CD8-positive, alpha-beta memory T cell (primary cell): ENCODE measurements around the gene C1orf122. TPM values are rescaled to one million over a fixed set of nuclear protein-coding genes. Genes with fewer than 3 reads are reported as not detected.
"Not testable (repeated sequence)": the region's sequence is repeated elsewhere in the genome, so short reads cannot be mapped to it uniquely, and the experiment has no call there.

Experiments
- CTCF ChIA-PET: fragments of 350-600 bp; sonication (Branson Sonifier 250); formaldehyde crosslinking; loops from one replicate; lab custom pipeline; 2021; ENCODE audit warnings: antibody characterized with exemption; lab: Charles Lee
- POLR2A ChIA-PET: fragments of 350-600 bp; sonication (Branson Sonifier 250); formaldehyde crosslinking; loops from one replicate; lab custom pipeline; 2021; ENCODE audit warnings: antibody characterized with exemption; lab: Charles Lee
- DNase-seq, 5 donors: peaks; one replicate each; pipeline versions ENCODE4 v3.0.0 to v3.0.0-alpha.2; 2020 to 2022; ENCODE audit warnings: mixed read lengths in 1 of 5
- H3K27ac ChIP-seq: one replicate; pipeline ENCODE4 v1.7.0; 2013; ENCODE audit warnings: low read depth, mild to moderate bottlenecking, low read length, moderate library complexity
- H3K27me3 ChIP-seq: 2 replicates; pipeline ENCODE4 v1.7.0; 2013; ENCODE audit warnings: low read length, mild to moderate bottlenecking; ENCODE audit not compliant: insufficient read depth, poor library complexity, severe bottlenecking
- H3K36me3 ChIP-seq: 2 replicates; pipeline ENCODE4 v1.7.0; 2013; ENCODE audit warnings: mild to moderate bottlenecking, low read length, moderate library complexity; ENCODE audit not compliant: insufficient read depth
- H3K4me1 ChIP-seq: 2 replicates; pipeline ENCODE4 v1.7.0; 2013; ENCODE audit warnings: mild to moderate bottlenecking, low read length, moderate library complexity; ENCODE audit not compliant: insufficient read depth
- H3K4me3 ChIP-seq: 2 replicates; pipeline ENCODE4 v1.7.0; 2013; ENCODE audit warnings: mild to moderate bottlenecking, low read length
- H3K9me3 ChIP-seq: 2 replicates; pipeline ENCODE4 v1.7.0; 2013; ENCODE audit warnings: mild to moderate bottlenecking, low read length
- H3K27ac Mint-ChIP-seq, 8 donors: one replicate each; pipeline ENCODE4 v1.8.0; 2020 to 2021; ENCODE audit warnings: mixed read lengths in 8 of 8, mild to moderate bottlenecking in 6 of 8, inconsistent platforms in 3 of 8, moderate library complexity in 3 of 8
- H3K27me3 Mint-ChIP-seq, 2 donors: one replicate each; pipeline ENCODE4 v1.8.0; 2020 to 2021; ENCODE audit warnings: mixed read lengths in 2 of 2, mild to moderate bottlenecking in 1 of 2, moderate library complexity in 1 of 2
- H3K36me3 Mint-ChIP-seq, 3 donors: one replicate each; pipeline ENCODE4 v1.8.0; 2020 to 2021; ENCODE audit warnings: mixed read lengths in 3 of 3, inconsistent platforms in 1 of 3, mild to moderate bottlenecking in 1 of 3
- H3K4me1 Mint-ChIP-seq, 3 donors: one replicate each; pipeline ENCODE4 v1.8.0; 2020 to 2021; ENCODE audit warnings: mixed read lengths in 3 of 3, inconsistent platforms in 1 of 3, mild to moderate bottlenecking in 1 of 3
- H3K4me3 Mint-ChIP-seq, 7 donors: one replicate each; pipeline ENCODE4 v1.8.0; 2020 to 2021; ENCODE audit warnings: mixed read lengths in 7 of 7, mild to moderate bottlenecking in 6 of 7, moderate library complexity in 4 of 7, inconsistent platforms in 2 of 7
- H3K9me3 Mint-ChIP-seq, 5 donors: one replicate each; pipeline ENCODE4 v1.8.0; 2020 to 2022; ENCODE audit warnings: mixed read lengths in 5 of 5, mild to moderate bottlenecking in 3 of 5, moderate library complexity in 2 of 5, inconsistent platforms in 1 of 5
- polyA plus RNA-seq: library from polyadenylated mRNA; unstranded; fragments of 300-500 nt; fragmentation: Illumina TruSeq; gene quantifications from one replicate; pipeline ENCODE4 v1.2.3, GENCODE V29; 2021
- total RNA-seq, 2 experiments: library from RNA; stranded (reverse); gene quantifications; one replicate each; pipeline ENCODE4 v1.2.3, GENCODE V29; 2021

C1orf122 gene
- total and polyA plus RNA-seq, 3 experiments from 2014 or later, result 29.4 to 39.5 (median 37.7) TPM

- Mint-ChIP-seq H3K9me3 (peaks cover 0 to 2% (median 0%) of the 10 kb centered on the region in 5 donors), H3K27ac (no peak overlapping the region), H3K4me3 (peak overlapping the region in 6 of 7 donors; percentile 15 to 78 (median 50)), H3K4me1 (peaks cover 11 to 19% (median 16%) of the 10 kb centered on the region in 3 donors), H3K36me3 (peaks cover 0 to 4% (median 0%) of the 10 kb centered on the region in 3 donors), H3K27me3 (peaks cover 64 to 85% of the 10 kb centered on the region in 2 donors)
- Histone ChIP-seq H3K4me1 (no peaks in the 10 kb centered on the region), H3K27me3 (peaks cover 42% of the 10 kb centered on the region), H3K9me3 (no peaks in the 10 kb centered on the region), H3K36me3 (no peaks in the 10 kb centered on the region), H3K4me3 (no peak overlapping the region), H3K27ac (no peak overlapping the region)
- CTCF ChIA-PET, result no interaction called here
- POLR2A ChIA-PET, result no interaction called here
- DNase-seq, result no peak
Measured at GRCh38 chr1:37765916-37766664, 41.5 kb upstream of the C1orf122 start.

GRCh38 chr1:37767488-37767887, 40.1 kb upstream of the C1orf122 start:
- H3K27ac Mint-ChIP-seq, result no peak overlapping the region
- no peak for DNase-seq
- ChIA-PET POLR2A (no interaction called here), CTCF (no interaction called here)
- Histone ChIP-seq H3K36me3 (no peaks in the 10 kb centered on the region), H3K9me3 (no peaks in the 10 kb centered on the region), H3K27me3 (peaks cover 39% of the 10 kb centered on the region), H3K27ac (no peak overlapping the region), H3K4me3 (no peak overlapping the region), H3K4me1 (no peaks in the 10 kb centered on the region)
- no peak overlapping the region for H3K4me3 Mint-ChIP-seq
- H3K27me3 Mint-ChIP-seq, result peaks cover 62 to 78% of the 10 kb centered on the region in 2 donors
- peaks cover 0 to 2% (median 0%) of the 10 kb centered on the region in 5 donors for H3K9me3 Mint-ChIP-seq
- H3K4me1 Mint-ChIP-seq, result peaks cover 11 to 19% (median 16%) of the 10 kb centered on the region in 3 donors
- H3K36me3 Mint-ChIP-seq, result peaks cover 0 to 4% (median 0%) of the 10 kb centered on the region in 3 donors

- H3K27ac Mint-ChIP-seq, H3K36me3 Mint-ChIP-seq, POLR2A ChIA-PET, H3K4me3 ChIP-seq, H3K9me3 Mint-ChIP-seq, H3K9me3 ChIP-seq, H3K36me3 ChIP-seq, H3K4me1 Mint-ChIP-seq, H3K27ac ChIP-seq, H3K4me3 Mint-ChIP-seq, CTCF ChIA-PET, DNase-seq, H3K4me1 ChIP-seq, H3K27me3 ChIP-seq: not testable (repeated sequence)
- peaks cover 23 to 47% of the 10 kb centered on the region in 2 donors for H3K27me3 Mint-ChIP-seq
Measured at GRCh38 chr1:37771440-37771839, 36.1 kb upstream of the C1orf122 start.

GRCh38 chr1:37776946-37777516, 30.6 kb upstream of the C1orf122 start:
- Histone ChIP-seq H3K27ac (no peak overlapping the region), H3K36me3 (no peaks in the 10 kb centered on the region), H3K4me3 (no peak overlapping the region), H3K4me1 (no peaks in the 10 kb centered on the region), H3K27me3 (no peaks in the 10 kb centered on the region), H3K9me3 (no peaks in the 10 kb centered on the region)
- Mint-ChIP-seq H3K4me3 (no peak overlapping the region), H3K36me3 (no peaks in the 10 kb centered on the region), H3K4me1 (no peaks in the 10 kb centered on the region), H3K27me3 (peaks cover 4 to 22% of the 10 kb centered on the region in 2 donors), H3K9me3 (peaks cover 0 to 3% (median 0%) of the 10 kb centered on the region in 5 donors), H3K27ac (no peak overlapping the region)
- ChIA-PET CTCF (no interaction called here), POLR2A (no interaction called here)
- DNase-seq, result no peak

GRCh38 chr1:37778654-37779053, 28.9 kb upstream of the C1orf122 start:
- Histone ChIP-seq H3K27me3 (no peaks in the 10 kb centered on the region), H3K4me3 (no peak overlapping the region), H3K36me3 (no peaks in the 10 kb centered on the region), H3K9me3 (no peaks in the 10 kb centered on the region), H3K27ac (no peak overlapping the region), H3K4me1 (no peaks in the 10 kb centered on the region)
- H3K27ac Mint-ChIP-seq, result no peak overlapping the region
- H3K9me3 Mint-ChIP-seq, result no peaks in the 10 kb centered on the region
- H3K27me3 Mint-ChIP-seq, result peaks cover 6 to 27% of the 10 kb centered on the region in 2 donors
- no peak overlapping the region for H3K4me3 Mint-ChIP-seq
- no peaks in the 10 kb centered on the region for H3K4me1 Mint-ChIP-seq
- ChIA-PET POLR2A (no interaction called here), CTCF (no interaction called here)
- no peaks in the 10 kb centered on the region for H3K36me3 Mint-ChIP-seq
- DNase-seq, result no peak

- H3K27ac Mint-ChIP-seq, result no peak overlapping the region
- H3K4me1 Mint-ChIP-seq, result no peaks in the 10 kb centered on the region
- H3K27me3 Mint-ChIP-seq, result peaks cover 14 to 43% of the 10 kb centered on the region in 2 donors
- no peak overlapping the region for H3K4me3 ChIP-seq
- no peaks in the 10 kb centered on the region for H3K36me3 ChIP-seq
- no peaks in the 10 kb centered on the region for H3K4me1 ChIP-seq
- no peaks in the 10 kb centered on the region for H3K9me3 Mint-ChIP-seq
- POLR2A ChIA-PET, result no interaction called here
- CTCF ChIA-PET, result no interaction called here
- no peak overlapping the region for H3K27ac ChIP-seq
- no peak overlapping the region for H3K4me3 Mint-ChIP-seq
- H3K36me3 Mint-ChIP-seq, result no peaks in the 10 kb centered on the region
- DNase-seq, result no peak
- no peaks in the 10 kb centered on the region for H3K9me3 ChIP-seq
- H3K27me3 ChIP-seq, result no peaks in the 10 kb centered on the region
Measured at GRCh38 chr1:37782491-37782890, 25.1 kb upstream of the C1orf122 start.

- Mint-ChIP-seq H3K9me3 (no peaks in the 10 kb centered on the region), H3K4me3 (peak overlapping the region; percentile 33 to 86 (median 65)), H3K27me3 (peaks cover 25 to 34% of the 10 kb centered on the region in 2 donors), H3K36me3 (peaks cover 0 to 3% (median 2%) of the 10 kb centered on the region in 3 donors), H3K27ac (peak overlapping the region in 1 of 8 donors; percentile 41), H3K4me1 (peaks cover 12 to 27% (median 12%) of the 10 kb centered on the region in 3 donors)
- Histone ChIP-seq H3K36me3 (no peaks in the 10 kb centered on the region), H3K9me3 (no peaks in the 10 kb centered on the region), H3K27ac (no peak overlapping the region), H3K27me3 (peaks cover 5% of the 10 kb centered on the region), H3K4me3 (no peak overlapping the region), H3K4me1 (peaks cover 12% of the 10 kb centered on the region)
- ChIA-PET POLR2A (no interaction called here), CTCF (interaction anchor here (1.2 kb wide), 1 partner anchor 67 kb away, joined by 5 read pairs; the partner anchor contains the start of gene MTF1)
- no peak for DNase-seq
Measured at GRCh38 chr1:37792943-37793686, 14.5 kb upstream of the C1orf122 start.
